Measurements from ENCODE around the gene SF3B3.
"Not testable (repeated sequence)": the region's sequence is repeated elsewhere in the genome, so short reads cannot be mapped to it uniquely, and the experiment has no call there.

The SF3B3 gene

DNA sequence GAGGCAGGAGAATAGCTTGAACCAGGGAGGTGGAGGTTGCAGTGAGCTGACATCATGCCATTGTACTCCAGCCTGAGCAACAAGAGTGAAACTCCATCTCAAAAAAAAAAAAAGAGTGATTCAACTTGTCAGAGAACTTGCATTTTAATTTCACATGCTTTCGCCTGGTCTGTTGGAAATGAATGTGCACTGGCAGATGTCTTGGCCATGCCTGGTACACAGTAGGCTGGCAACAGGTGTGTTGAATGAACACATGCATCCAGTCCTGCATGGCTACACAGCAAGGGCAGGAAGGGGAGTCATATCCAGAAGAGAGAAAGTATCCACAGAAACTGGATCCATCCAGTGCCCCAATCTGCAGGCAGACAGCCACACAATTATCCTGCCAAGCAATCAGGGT lies 11.8 kb upstream of the SF3B3 start:
- DNase-seq (ENCODE audit: low read depth in 2 of 2), result no peak

DNA sequence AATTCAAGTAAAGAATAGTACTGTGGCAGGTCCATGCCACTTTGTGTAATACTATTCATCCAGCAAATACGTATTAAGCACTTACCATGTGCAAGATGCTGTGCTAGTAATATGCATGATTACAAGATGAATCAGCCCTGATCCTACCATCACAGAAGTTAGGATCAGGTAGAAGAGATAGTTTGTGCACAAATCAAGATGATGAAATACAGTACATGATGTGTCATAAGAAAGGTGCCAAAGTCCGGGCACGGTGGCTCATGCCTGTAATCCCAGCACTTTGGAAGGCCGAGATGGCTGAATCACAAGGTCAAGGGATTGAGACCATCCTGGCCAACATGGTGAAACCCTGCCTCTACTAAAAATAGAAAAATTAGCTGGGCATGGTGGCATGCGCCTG lies 11.2 kb upstream of the SF3B3 start:
- no peak for DNase-seq (ENCODE audit: low read depth in 2 of 2)

DNA sequence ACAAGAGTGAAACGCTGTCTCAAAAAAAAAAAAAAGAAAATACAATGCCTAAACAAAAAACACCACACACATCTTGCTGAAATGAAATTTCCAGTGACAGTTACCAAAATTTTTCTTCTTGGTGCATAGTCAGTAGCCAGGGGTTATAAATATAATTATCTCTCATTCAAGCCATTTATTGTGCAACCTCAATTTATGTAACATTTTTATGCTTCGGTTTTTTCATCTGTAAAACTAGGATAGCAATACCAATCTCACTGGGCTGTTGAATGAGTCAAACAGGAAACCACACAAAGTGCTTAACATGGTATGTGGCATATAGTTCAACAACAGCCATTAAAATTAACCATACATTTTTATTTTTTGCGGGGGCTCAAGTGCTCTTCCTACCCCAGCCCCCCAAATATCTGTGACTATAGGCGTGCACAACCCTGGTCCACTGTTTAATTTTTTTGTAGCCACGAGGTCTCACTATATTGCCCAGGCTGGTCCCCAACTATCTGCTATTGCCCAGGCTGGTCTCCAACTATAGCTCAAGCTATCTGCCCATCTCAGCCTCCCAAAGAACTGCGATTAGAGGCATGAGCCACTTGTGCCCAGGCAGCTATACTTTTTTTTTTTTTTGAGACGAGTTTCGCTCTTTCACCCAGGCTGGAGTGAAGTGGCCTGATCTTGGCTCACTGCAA lies 2.9 kb upstream of the SF3B3 start:
- DNase-seq (ENCODE audit: low read depth in 2 of 2), result no peak

DNA sequence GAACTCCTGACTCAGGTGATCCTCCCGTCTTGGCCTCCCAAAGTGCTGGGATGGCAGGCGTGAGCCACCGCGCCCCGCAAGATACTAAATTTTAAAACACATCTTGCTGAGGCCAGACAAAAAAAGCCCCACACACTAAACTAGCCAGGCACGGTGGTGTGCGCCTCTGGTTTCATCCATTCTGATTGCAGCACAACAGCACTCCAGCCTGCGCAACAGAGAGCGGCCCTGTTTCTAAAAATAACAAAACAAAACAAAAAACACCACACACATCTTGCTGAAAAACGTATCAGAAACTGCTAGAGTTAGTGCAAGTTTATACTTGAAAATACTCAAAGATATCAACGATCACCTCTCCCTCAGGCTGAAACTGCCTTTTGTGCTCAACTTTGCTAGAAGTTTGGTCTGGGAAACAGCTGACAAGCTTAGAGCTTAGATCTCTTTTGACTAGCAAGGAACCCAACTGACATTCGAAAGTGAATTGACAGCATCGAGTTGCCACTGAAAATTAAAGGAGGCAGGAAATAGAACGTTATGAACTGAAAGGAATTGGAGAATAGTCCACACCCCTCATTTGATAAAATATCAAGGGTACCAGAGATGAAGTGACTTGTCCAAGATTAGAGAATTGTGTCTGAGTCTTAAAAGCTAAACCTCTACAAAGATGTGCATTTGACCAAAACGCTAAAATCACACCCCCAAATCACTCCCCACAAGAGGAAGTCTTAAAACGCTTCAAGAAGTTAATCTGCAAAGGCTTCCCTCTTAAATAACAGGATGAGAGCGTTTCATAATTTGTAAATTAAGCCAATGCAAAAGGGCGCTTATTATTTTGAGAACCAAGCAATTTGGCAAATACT lies 1.2 kb upstream of the SF3B3 start:
- DNase-seq (ENCODE audit: low read depth in 2 of 2), result no peak

- DNase-seq (ENCODE audit: low read depth in 2 of 2), result peak; percentile 85 to 89
Observed at GRCh38 chr16:70523076-70523742, 407 bp upstream of the SF3B3 start, which contains the start of gene COG4. Gene COG4, minus strand, starts transcription at chr16:70523554. Its CDS starts 11 bp downstream, at chr16:70523543.

DNA sequence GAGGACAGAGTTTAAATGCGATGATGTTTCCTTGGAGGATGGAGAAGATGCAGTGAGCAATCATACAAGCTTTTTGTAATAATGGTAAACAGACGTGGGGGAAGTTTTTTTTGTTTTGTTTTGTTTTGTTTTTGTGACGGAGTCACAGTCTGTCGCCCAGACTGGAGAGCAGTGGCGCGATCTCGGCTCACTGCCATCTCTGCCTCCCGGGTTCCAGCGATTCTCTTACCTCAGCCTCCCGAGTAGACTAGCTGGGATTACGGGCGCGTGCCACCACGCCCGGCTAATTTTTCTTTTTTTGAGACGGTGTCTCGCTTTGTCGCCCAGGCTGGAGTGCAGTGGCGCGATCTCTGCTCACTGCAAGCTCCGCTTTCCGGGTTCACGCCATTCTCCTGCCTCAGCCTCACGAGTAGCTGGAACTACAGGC lies 796 bp downstream of the SF3B3 start:
- DNase-seq (ENCODE audit: low read depth in 2 of 2), result not testable (repeated sequence)

DNA sequence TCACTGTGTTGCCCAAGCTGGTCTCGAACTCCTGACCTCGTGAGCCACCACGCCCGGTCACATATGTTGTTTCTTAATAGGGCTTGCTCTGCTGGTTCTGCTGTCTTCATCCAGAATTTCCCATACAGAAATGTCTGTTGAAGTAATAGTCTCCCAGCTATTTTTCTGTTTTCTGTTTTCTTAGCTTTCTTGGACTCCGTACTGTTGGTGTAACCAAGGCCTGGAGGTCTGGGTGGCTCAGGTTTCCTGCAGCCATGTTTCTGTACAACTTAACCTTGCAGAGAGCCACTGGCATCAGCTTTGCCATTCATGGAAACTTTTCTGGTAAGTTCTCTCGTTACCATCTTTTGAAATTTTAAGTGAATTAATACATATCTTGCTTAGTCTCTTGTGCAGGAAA lies 2.8 kb downstream of the SF3B3 start:
- no peak for DNase-seq (ENCODE audit: low read depth in 2 of 2)

- DNase-seq (ENCODE audit: low read depth in 2 of 2), result no peak
Observed at GRCh38 chr16:70527315-70527996, 3.8 kb downstream of the SF3B3 start.

GRCh38 chr16:70529051-70529777 lies 5.6 kb downstream of the SF3B3 start:
- DNase-seq (ENCODE audit: low read depth in 2 of 2), result no peak

GRCh38 chr16:70529954-70530353 lies 6.3 kb downstream of the SF3B3 start:
- DNase-seq (ENCODE audit: low read depth in 2 of 2), result not testable (repeated sequence)

DNA sequence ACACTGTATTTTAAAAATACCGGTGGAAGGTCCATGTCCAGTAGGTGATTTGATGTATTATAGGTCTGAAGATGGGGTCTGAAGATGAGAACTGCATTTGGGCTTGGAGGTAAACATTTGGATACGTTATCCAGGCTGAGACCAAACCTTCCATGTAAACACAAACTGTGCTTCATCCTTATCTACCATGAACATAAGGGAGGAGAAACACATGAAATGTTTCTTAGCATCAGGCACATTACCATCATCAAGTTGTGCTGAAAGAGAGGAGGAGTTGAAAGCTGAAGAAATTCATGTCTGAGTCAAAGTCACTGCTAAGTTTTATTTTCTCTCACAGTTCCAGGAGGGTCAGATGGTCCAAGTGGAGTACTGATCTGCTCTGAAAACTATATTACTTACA lies 11.4 kb downstream of the SF3B3 start:
- no peak for DNase-seq (ENCODE audit: low read depth in 2 of 2)

- DNase-seq (ENCODE audit: low read depth in 2 of 2), result no peak
Observed at GRCh38 chr16:70540994-70541393, 17.4 kb downstream of the SF3B3 start.

- no peak for DNase-seq (ENCODE audit: low read depth in 2 of 2)
Observed at GRCh38 chr16:70544548-70544947, 20.9 kb downstream of the SF3B3 start.

DNA sequence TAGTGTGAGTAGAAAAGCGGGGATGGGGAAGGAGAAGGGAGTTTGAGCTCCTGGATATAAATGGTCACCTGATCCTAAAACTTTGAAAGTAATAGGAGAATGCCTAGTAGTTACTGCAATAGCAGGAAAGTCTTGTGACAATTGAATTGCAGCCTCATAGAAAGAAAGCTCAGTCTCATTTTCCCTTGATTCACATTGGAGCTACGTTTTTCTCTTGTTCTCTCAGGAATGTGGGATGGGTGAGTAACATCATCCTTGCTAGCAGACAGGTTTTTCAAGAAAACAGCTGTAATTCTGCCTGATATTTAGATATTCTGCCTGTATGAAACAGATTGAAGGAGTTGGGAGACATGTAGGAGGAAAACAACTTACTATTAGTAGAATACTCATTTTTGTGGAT lies 25.3 kb downstream of the SF3B3 start:
- no peak for DNase-seq (ENCODE audit: low read depth in 2 of 2)

GRCh38 chr16:70550082-70550481 lies 26.5 kb downstream of the SF3B3 start:
- DNase-seq (ENCODE audit: low read depth in 2 of 2), result no peak

DNA sequence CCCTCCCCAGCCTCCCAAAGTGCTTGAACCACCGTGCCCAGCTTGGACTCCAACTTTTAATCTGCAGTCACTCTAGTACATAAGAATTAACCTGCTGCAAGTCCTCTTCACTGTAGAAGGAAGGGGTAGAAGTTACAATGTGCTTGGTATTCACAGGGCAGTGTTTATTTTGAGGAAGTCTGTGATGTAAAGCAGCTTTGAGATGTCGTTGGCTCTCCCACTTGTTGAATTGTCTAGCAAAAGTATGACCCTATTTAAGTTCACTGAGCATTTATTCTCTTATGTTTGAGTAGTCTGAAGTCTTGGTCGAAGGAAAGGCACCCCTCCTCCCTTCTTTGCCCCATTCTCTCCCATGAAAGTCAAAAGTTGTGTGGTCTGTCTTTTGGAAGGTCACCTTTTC lies 28.2 kb downstream of the SF3B3 start:
- no peak for DNase-seq (ENCODE audit: low read depth in 2 of 2)

GRCh38 chr16:70552675-70553074 lies 29.1 kb downstream of the SF3B3 start:
- no peak for DNase-seq (ENCODE audit: low read depth in 2 of 2)

- DNase-seq (ENCODE audit: low read depth in 2 of 2), result no peak
Observed at GRCh38 chr16:70553645-70554044, 30.0 kb downstream of the SF3B3 start.

DNA sequence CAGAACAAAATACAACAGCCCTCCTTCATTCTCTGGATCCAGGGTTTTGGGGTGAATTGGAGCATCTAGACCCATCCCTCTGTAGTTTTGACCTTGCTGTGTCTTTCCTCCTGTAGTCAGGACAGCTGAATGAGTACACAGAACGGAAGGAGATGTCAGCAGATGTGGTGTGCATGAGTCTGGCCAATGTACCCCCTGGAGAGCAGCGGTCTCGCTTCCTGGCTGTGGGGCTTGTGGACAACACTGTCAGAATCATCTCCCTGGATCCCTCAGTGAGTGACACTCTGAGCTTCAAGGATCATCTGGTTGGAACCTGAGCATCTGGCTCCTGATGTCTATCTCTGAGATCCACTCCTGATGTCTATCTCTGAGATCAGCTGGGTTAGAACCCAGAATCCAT lies 32.4 kb downstream of the SF3B3 start:
- no peak for DNase-seq (ENCODE audit: low read depth in 2 of 2)

- no peak for DNase-seq (ENCODE audit: low read depth in 2 of 2)
Observed at GRCh38 chr16:70561623-70562022, 38.0 kb downstream of the SF3B3 start.

DNA sequence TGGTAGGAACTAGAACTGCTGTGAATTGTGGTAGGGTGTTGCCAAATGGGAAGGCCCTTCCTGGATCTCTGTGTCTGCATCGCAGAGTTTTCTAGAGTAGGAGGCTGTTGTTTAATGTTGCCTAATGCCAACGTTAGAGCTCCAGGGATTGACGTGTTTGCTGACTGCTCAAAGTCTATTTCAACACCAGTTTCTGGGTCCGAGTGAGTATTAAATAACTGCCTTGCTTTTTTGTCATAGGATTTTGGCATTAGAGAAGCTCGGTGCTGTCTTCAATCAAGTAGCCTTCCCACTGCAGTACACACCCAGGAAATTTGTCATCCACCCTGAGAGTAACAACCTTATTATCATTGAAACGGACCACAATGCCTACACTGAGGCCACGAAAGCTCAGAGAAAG lies 40.0 kb downstream of the SF3B3 start:
- no peak for DNase-seq (ENCODE audit: low read depth in 2 of 2)
